NCI-H510A (cell line): ENCODE measurements around the gene BPIFB3.

Source experiments
- DNase-seq: peaks from one replicate; lab custom pipeline; 2025; lab: John Stamatoyannopoulos, UW

BPIFB3 gene

GRCh38 chr20:33062825-33063149, 9.1 kb downstream of the BPIFB3 start:
- no peak for DNase-seq

- DNase-seq = no peak
Observed at GRCh38 chr20:33063271-33063670, 9.6 kb downstream of the BPIFB3 start.

- no peak for DNase-seq
Observed at GRCh38 chr20:33064572-33065287, 11.0 kb downstream of the BPIFB3 start.

GRCh38 chr20:33065785-33066184, 12.1 kb downstream of the BPIFB3 start:
- DNase-seq = no peak

- no peak for DNase-seq
Observed at GRCh38 chr20:33067806-33068205, 14.1 kb downstream of the BPIFB3 start.

GRCh38 chr20:33068251-33068939, 14.7 kb downstream of the BPIFB3 start:
- DNase-seq = no peak

GRCh38 chr20:33069673-33070072, 16.0 kb downstream of the BPIFB3 start:
- no peak for DNase-seq

- no peak for DNase-seq
Observed at GRCh38 chr20:33070111-33071053, 16.7 kb downstream of the BPIFB3 start.

GRCh38 chr20:33071198-33071597, 17.5 kb downstream of the BPIFB3 start:
- DNase-seq = no peak

GRCh38 chr20:33072362-33072761, 18.7 kb downstream of the BPIFB3 start:
- DNase-seq = no peak

- DNase-seq = no peak
Observed at GRCh38 chr20:33072813-33073212, 19.1 kb downstream of the BPIFB3 start.

GRCh38 chr20:33074675-33075074, 21.0 kb downstream of the BPIFB3 start:
- no peak for DNase-seq

GRCh38 chr20:33075281-33075680, 21.6 kb downstream of the BPIFB3 start:
- DNase-seq = no peak

GRCh38 chr20:33076662-33077372, 23.1 kb downstream of the BPIFB3 start:
- no peak for DNase-seq

- DNase-seq = no peak
Observed at GRCh38 chr20:33079259-33079658, 25.6 kb downstream of the BPIFB3 start, which contains the start of gene BPIFB4. Gene BPIFB4 (plus strand): TSS chr20:33079643. CDS start chr20:33081527, 1,884 bp downstream.

- no peak for DNase-seq
Observed at GRCh38 chr20:33081411-33082154, 27.9 kb downstream of the BPIFB3 start.

GRCh38 chr20:33082546-33082945, 28.8 kb downstream of the BPIFB3 start:
- DNase-seq = no peak

- no peak for DNase-seq
Observed at GRCh38 chr20:33083544-33084340, 30.0 kb downstream of the BPIFB3 start.

GRCh38 chr20:33084722-33085121, 31.0 kb downstream of the BPIFB3 start:
- no peak for DNase-seq

- DNase-seq = no peak
Observed at GRCh38 chr20:33086052-33086722, 32.5 kb downstream of the BPIFB3 start.
